Activated T-cell treated with anti-CD3 and anti-CD28 coated beads, Interleukin-2, amount 50 U/mL, for 4 hours (primary cell): ENCODE results near the gene CELF4. TPM values are rescaled to one million over a fixed set of nuclear protein-coding genes. Genes with fewer than 3 reads are reported as not detected.

Experiments used
- ATAC-seq, 2 donors: fragments of 200-7000 bp; cut with Tn5 transposase; one replicate each; pipeline ENCODE4 v1.10.0; 2021
- DNase-seq: peaks from one replicate; pipeline ENCODE4 v3.0.0-alpha.2; 2020
- H3K27me3 Mint-ChIP-seq: one replicate; pipeline ENCODE4 v1.8.0; 2021; ENCODE audit warnings: low read depth, mixed read lengths
- H3K36me3 Mint-ChIP-seq: one replicate; pipeline ENCODE4 v1.8.0; 2022; ENCODE audit warnings: mixed read lengths; ENCODE audit not compliant: insufficient read depth
- H3K4me1 Mint-ChIP-seq: one replicate; pipeline ENCODE4 v1.8.0; 2021; ENCODE audit warnings: low read depth, mixed read lengths
- H3K4me3 Mint-ChIP-seq: one replicate; pipeline ENCODE4 v1.8.0; 2021; ENCODE audit warnings: mild to moderate bottlenecking, moderate library complexity, mixed read lengths
- H3K9me3 Mint-ChIP-seq: one replicate; pipeline ENCODE4 v1.8.0; 2021; ENCODE audit warnings: mixed read lengths
- total RNA-seq, 3 donors: library from RNA; stranded (reverse); gene quantifications; one replicate each; pipeline ENCODE4 v1.2.1, GENCODE V29; 2021

Gene CELF4
- total RNA-seq = not detected

- peaks cover 65% of the 10 kb centered on the region for H3K27me3 Mint-ChIP-seq
- peaks cover 13% of the 10 kb centered on the region for H3K4me1 Mint-ChIP-seq
- ATAC-seq (no peak), DNase-seq (no peak)
- H3K4me3 Mint-ChIP-seq = peak within 1 kb of the TSS; percentile 40
- H3K36me3 Mint-ChIP-seq = no peaks in the 10 kb centered on the region
- no peaks in the 10 kb centered on the region for H3K9me3 Mint-ChIP-seq
Observed at GRCh38 chr18:37565101-37565976, at the start of gene CELF4. TSS of gene CELF4 (minus strand) at chr18:37565798.

- DNase-seq (no peak), ATAC-seq (no peak)
- Mint-ChIP-seq H3K27me3 (no peaks in the 10 kb centered on the region), H3K4me3 (no peak overlapping the region), H3K9me3 (no peaks in the 10 kb centered on the region), H3K4me1 (no peaks in the 10 kb centered on the region), H3K36me3 (no peaks in the 10 kb centered on the region)
Observed at GRCh38 chr18:37613253-37613565, 47.6 kb upstream of the CELF4 start.

GRCh38 chr18:37612524-37613252, 47.1 kb upstream of the CELF4 start:
- Mint-ChIP-seq H3K4me3 (no peak overlapping the region), H3K36me3 (no peaks in the 10 kb centered on the region)

GRCh38 chr18:37611614-37612279, 46.1 kb upstream of the CELF4 start:
- DNase-seq (no peak), ATAC-seq (no peak)
- no peaks in the 10 kb centered on the region for H3K36me3 Mint-ChIP-seq
- H3K4me1 Mint-ChIP-seq = no peaks in the 10 kb centered on the region
- no peaks in the 10 kb centered on the region for H3K27me3 Mint-ChIP-seq
- no peak overlapping the region for H3K4me3 Mint-ChIP-seq
- no peaks in the 10 kb centered on the region for H3K9me3 Mint-ChIP-seq

More at GRCh38 chr18:37612524-37613252, 47.1 kb upstream of the CELF4 start:
- DNase-seq (no peak), ATAC-seq (no peak)
- no peaks in the 10 kb centered on the region for H3K9me3 Mint-ChIP-seq
- H3K27me3 Mint-ChIP-seq = no peaks in the 10 kb centered on the region
- H3K4me1 Mint-ChIP-seq = no peaks in the 10 kb centered on the region

DNA sequence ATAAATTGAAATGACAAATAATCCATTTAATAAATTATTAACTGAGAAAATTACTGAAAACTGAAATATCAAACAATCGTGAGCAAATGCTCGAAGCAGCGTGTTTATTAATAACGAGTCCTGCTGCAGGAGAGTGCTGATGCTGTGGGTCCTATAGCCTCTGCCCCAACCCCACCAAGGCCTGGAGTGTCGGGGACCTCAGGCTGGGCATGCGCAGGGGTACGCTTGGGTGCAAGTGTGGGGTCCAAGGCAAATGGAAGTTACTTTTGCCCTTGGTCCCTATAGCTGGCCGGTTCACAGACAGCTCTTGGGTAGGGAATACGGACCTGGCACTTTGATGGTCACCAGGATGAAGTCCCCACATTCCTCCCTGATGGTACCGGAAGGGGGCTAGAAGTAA, 43.3 kb upstream of the CELF4 start:
- no peak for DNase-seq
- no peak for ATAC-seq
- Mint-ChIP-seq H3K36me3 (no peaks in the 10 kb centered on the region), H3K9me3 (peaks cover 5% of the 10 kb centered on the region), H3K4me3 (no peak overlapping the region), H3K4me1 (no peaks in the 10 kb centered on the region), H3K27me3 (no peaks in the 10 kb centered on the region)

DNA sequence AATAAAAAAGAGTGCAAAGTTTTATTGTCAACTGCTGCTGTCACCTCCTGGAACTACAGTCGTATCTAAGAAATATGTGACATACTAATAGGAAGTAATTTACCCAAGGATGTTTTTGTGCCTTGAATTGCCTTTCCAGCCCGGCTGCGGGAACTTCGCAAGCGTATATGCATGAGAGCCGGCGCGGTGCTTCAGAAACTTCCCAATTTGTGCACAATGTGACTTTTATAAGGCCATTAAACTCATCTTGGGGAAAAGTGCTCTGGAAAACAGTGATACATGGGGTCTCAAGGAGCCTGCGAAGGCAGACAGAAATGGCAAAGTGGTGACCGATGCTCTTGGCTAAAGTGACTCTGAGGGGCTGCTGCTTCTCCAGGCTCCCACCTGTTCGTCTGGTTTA, 41.7 kb upstream of the CELF4 start:
- DNase-seq (no peak), ATAC-seq (no peak)
- H3K4me3 Mint-ChIP-seq = no peak overlapping the region
- no peaks in the 10 kb centered on the region for H3K36me3 Mint-ChIP-seq
- H3K4me1 Mint-ChIP-seq = no peaks in the 10 kb centered on the region
- no peaks in the 10 kb centered on the region for H3K27me3 Mint-ChIP-seq
- H3K9me3 Mint-ChIP-seq = peaks cover 7% of the 10 kb centered on the region

GRCh38 chr18:37604032-37604431, 38.4 kb upstream of the CELF4 start:
- no peak for DNase-seq
- H3K4me1 Mint-ChIP-seq = no peaks in the 10 kb centered on the region
- no peak overlapping the region for H3K4me3 Mint-ChIP-seq
- H3K36me3 Mint-ChIP-seq = no peaks in the 10 kb centered on the region
- peaks cover under 1% of the 10 kb centered on the region for H3K27me3 Mint-ChIP-seq
- ATAC-seq = no peak
- peaks cover 7% of the 10 kb centered on the region for H3K9me3 Mint-ChIP-seq

DNA sequence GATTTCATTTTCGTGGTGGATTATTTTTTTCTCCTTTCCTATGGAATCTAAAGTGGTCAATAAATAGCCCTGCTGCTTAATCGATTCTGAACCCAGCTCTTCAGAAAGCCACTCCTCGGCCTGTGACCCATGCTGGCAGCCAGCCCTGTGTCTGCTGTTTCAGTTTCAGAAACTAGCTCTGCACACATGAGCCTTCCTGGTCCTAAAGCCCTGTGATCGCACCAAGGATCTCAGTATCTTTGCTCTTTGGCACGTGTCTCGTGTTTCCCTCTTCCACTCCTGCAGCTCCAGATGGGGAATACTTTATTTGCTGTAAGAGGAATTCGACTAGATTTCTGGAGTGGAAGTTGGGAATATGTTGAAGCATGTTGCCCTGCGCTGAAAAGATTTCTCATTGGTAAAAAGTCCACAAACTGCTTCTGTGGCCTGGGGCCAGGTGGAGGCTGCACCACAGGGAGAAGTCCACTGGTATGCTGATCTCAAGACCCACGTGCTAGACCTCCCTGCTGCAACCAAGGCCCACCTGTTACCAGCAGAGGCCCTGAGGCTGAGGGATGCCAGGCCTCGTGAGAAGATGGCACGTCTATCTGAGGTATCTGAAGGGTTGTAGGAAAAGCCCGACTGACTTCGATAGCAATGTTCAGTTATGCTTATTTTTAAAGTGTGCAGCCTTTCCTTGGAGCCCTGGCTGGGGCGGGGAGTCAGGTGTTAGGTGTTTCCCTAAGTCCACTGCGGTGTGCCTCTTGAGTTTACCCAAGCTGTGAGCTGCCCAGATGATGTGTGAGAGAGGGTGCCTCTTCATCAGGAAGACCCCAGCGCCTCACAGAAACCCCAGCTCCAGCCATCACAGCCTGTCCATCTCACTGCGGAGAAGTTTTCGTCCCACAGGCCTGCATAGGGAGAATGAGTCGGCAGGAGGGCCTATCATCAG, 33.6 kb upstream of the CELF4 start:
- peaks cover 7% of the 10 kb centered on the region for H3K9me3 Mint-ChIP-seq
- H3K36me3 Mint-ChIP-seq = no peaks in the 10 kb centered on the region
- no peaks in the 10 kb centered on the region for H3K4me1 Mint-ChIP-seq
- peaks cover 3% of the 10 kb centered on the region for H3K27me3 Mint-ChIP-seq
- ATAC-seq (no peak), DNase-seq (no peak)
- no peak overlapping the region for H3K4me3 Mint-ChIP-seq

- Mint-ChIP-seq H3K36me3 (no peaks in the 10 kb centered on the region), H3K4me1 (no peaks in the 10 kb centered on the region), H3K9me3 (peaks cover 3% of the 10 kb centered on the region), H3K27me3 (peaks cover 3% of the 10 kb centered on the region), H3K4me3 (no peak overlapping the region)
- no peak for DNase-seq
- no peak for ATAC-seq
Observed at GRCh38 chr18:37598396-37598795, 32.8 kb upstream of the CELF4 start.

- Mint-ChIP-seq H3K27me3 (no peaks in the 10 kb centered on the region), H3K9me3 (no peaks in the 10 kb centered on the region)
- ATAC-seq = no peak
Observed at GRCh38 chr18:37590346-37590745, 24.7 kb upstream of the CELF4 start.

DNA sequence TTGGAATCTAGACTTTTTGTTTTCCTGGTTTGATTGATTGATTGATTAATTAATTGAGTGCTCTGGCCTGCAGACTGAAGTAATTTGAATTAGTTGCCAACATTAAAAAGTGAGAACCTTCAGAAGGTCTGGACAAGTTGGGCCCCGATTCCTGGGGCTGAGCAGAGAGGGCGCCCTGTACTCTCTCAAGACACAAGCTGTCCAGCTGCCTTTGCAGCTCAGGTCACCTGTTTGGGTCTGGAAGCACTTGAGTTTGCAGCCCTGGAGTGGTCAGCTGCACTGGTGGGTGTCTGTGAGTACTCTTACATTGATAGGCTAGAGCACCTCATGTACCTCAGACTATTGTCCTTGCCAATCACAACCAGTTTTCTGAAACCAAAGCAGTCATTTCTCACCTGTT, 22.7 kb upstream of the CELF4 start:
- H3K4me3 Mint-ChIP-seq = no peak overlapping the region
- no peaks in the 10 kb centered on the region for H3K27me3 Mint-ChIP-seq
- no peaks in the 10 kb centered on the region for H3K4me1 Mint-ChIP-seq
- DNase-seq (no peak), ATAC-seq (no peak)
- no peaks in the 10 kb centered on the region for H3K9me3 Mint-ChIP-seq
- no peaks in the 10 kb centered on the region for H3K36me3 Mint-ChIP-seq

More at GRCh38 chr18:37590346-37590745, 24.7 kb upstream of the CELF4 start:
- DNase-seq = no peak
- H3K4me1 Mint-ChIP-seq = no peaks in the 10 kb centered on the region
- no peaks in the 10 kb centered on the region for H3K36me3 Mint-ChIP-seq
- H3K4me3 Mint-ChIP-seq = no peak overlapping the region

- DNase-seq (no peak), ATAC-seq (no peak)
- H3K4me1 Mint-ChIP-seq = no peaks in the 10 kb centered on the region
- H3K4me3 Mint-ChIP-seq = no peak overlapping the region
- no peaks in the 10 kb centered on the region for H3K9me3 Mint-ChIP-seq
- no peaks in the 10 kb centered on the region for H3K27me3 Mint-ChIP-seq
- H3K36me3 Mint-ChIP-seq = no peaks in the 10 kb centered on the region
Observed at GRCh38 chr18:37586656-37587225, 21.1 kb upstream of the CELF4 start.

GRCh38 chr18:37584952-37585695, 19.5 kb upstream of the CELF4 start:
- Mint-ChIP-seq H3K4me1 (no peaks in the 10 kb centered on the region), H3K27me3 (no peaks in the 10 kb centered on the region), H3K36me3 (no peaks in the 10 kb centered on the region), H3K9me3 (no peaks in the 10 kb centered on the region), H3K4me3 (no peak overlapping the region)
- ATAC-seq (no peak), DNase-seq (no peak)
